Naive thymus-derived CD8-positive, alpha-beta T cell (primary cell): ENCODE measurements around the gene LRBA. TPM values are rescaled to one million over a fixed set of nuclear protein-coding genes. Genes with fewer than 3 reads are reported as not detected.

Experiments used
- ATAC-seq, 2 donors: fragments of 150-1000 bp; cut with Tn5 transposase in 1 of 2; sonication (Bioruptor Pico), chemical (Tn5 transposase) in 1 of 2; 1 replicate in 1 of 2; 2 replicates in 1 of 2; pipeline ENCODE4 v1.10.0; 2021; ENCODE audit warnings: mild to moderate bottlenecking in 2 of 2, moderate library complexity in 2 of 2
- POLR2A ChIA-PET: fragments of 350-600 bp; sonication (Branson Sonifier 250); formaldehyde crosslinking; loops from one replicate; lab custom pipeline; 2021; ENCODE audit warnings: antibody characterized with exemption; lab: Charles Lee
- DNase-seq, 10 donors: peaks; one replicate each; pipeline versions ENCODE4 v3.0.0 to v3.0.0-alpha.2; 2020 to 2022
- H3K27ac Mint-ChIP-seq, 10 donors: one replicate each; pipeline ENCODE4 v1.8.0; 2020 to 2022; ENCODE audit warnings: mild to moderate bottlenecking in 10 of 10, mixed read lengths in 10 of 10, moderate library complexity in 4 of 10, inconsistent platforms in 1 of 10
- H3K27me3 Mint-ChIP-seq, 5 donors: one replicate each; pipeline ENCODE4 v1.8.0; 2021 to 2022; ENCODE audit warnings: mixed read lengths in 5 of 5
- H3K36me3 Mint-ChIP-seq, 3 donors: one replicate each; pipeline ENCODE4 v1.8.0; 2020 to 2022; ENCODE audit warnings: mixed read lengths in 3 of 3, mild to moderate bottlenecking in 2 of 3, inconsistent platforms in 1 of 3
- H3K4me1 Mint-ChIP-seq, 4 donors: one replicate each; pipeline ENCODE4 v1.8.0; 2021 to 2022; ENCODE audit warnings: mixed read lengths in 4 of 4
- H3K4me3 Mint-ChIP-seq, 10 donors: one replicate each; pipeline ENCODE4 v1.8.0; 2020 to 2022; ENCODE audit warnings: mild to moderate bottlenecking in 10 of 10, mixed read lengths in 10 of 10, moderate library complexity in 6 of 10, inconsistent platforms in 1 of 10
- H3K9me3 Mint-ChIP-seq, 9 donors: one replicate each; pipeline ENCODE4 v1.8.0; 2020 to 2022; ENCODE audit warnings: mixed read lengths in 9 of 9, mild to moderate bottlenecking in 3 of 9, inconsistent platforms in 1 of 9, moderate library complexity in 1 of 9
- polyA plus RNA-seq, 3 donors: library from polyadenylated mRNA; unstranded; fragments of 300-500 nt; fragmentation: Illumina TruSeq; gene quantifications; one replicate each; pipeline ENCODE4 v1.2.3, GENCODE V29; 2021
- total RNA-seq, 8 experiments: library from RNA in 2 of 8; stranded (reverse) in 2 of 8; gene quantifications; one replicate each; pipeline ENCODE4 v1.2.3 and lab custom pipeline; 2021 to 2026

LRBA gene
- total and polyA plus RNA-seq, 5 experiments from 2014 or later, result 16.4 to 57.7 (median 18.4) TPM

DNA sequence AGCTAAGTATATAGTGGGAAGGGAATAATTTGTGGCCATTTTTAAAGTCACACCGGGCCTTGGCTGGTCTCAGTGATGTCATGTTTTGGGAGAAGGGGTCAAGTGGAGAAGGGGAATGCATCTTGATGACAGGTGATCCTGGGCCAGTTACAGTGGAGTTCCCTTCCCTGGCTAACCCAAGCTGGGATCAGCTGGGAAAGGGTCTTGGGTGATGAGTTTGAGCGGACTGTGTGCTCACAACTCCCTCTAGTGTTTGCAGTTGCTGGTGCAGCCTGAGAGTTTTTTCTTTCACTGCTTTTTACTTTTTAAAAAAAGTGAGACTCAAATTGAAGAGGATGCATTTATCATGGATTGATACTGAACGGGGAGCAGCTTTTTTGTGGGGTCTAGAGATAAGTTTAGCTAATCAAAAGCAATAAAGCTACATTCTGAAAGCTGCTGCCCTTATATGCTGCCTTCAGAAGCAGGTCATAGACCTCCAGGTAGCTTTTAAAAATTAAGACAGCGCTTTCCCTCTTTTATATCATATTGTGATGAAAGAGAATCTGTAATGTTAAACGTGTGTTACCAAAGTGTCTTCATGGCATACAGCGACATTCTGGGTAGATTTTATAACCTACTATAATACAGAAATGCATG, 772.1 kb downstream of the LRBA start:
- ATAC-seq (no peak), DNase-seq (no peak)
- H3K27ac Mint-ChIP-seq, result peak overlapping the region in 1 of 10 donors; percentile 57

DNA sequence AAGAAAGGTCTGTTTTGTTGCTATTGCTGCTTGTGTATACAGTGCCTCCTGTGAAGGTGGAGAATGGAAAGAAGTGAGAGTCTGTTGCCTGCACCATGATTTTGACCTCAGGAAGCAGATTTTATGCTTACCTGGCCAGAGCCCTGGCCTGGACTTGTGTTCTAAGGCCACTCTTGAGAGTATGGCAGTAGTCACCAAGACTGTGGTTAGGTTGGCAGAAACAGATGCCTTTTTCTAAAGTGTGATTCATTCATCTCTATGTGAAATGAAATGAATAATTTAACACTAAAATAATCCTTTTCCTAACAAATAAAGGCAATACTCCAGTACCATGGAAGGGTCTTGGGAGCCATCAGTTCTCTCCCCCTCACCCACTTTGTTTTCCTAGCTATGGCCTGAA, 775.1 kb downstream of the LRBA start:
- H3K36me3 Mint-ChIP-seq, result no peaks in the 10 kb centered on the region
- no peak overlapping the region for H3K4me3 Mint-ChIP-seq
- no peaks in the 10 kb centered on the region for H3K9me3 Mint-ChIP-seq
- no peaks in the 10 kb centered on the region for H3K4me1 Mint-ChIP-seq
- H3K27me3 Mint-ChIP-seq, result peaks cover 0 to 22% (median 0%) of the 10 kb centered on the region in 5 donors
- POLR2A ChIA-PET, result no interaction called here
- no peak overlapping the region for H3K27ac Mint-ChIP-seq
- ATAC-seq, result no peak
- no peak for DNase-seq

More for the DNA sequence above, 772.1 kb downstream of the LRBA start:
- Mint-ChIP-seq H3K4me1 (peaks cover 0 to 1% (median 0%) of the 10 kb centered on the region in 4 donors), H3K4me3 (peak overlapping the region in 1 of 10 donors; percentile 1), H3K36me3 (no peaks in the 10 kb centered on the region), H3K27me3 (peaks cover 0 to 10% (median 5%) of the 10 kb centered on the region in 5 donors), H3K9me3 (no peaks in the 10 kb centered on the region)
- POLR2A ChIA-PET, result no interaction called here

DNA sequence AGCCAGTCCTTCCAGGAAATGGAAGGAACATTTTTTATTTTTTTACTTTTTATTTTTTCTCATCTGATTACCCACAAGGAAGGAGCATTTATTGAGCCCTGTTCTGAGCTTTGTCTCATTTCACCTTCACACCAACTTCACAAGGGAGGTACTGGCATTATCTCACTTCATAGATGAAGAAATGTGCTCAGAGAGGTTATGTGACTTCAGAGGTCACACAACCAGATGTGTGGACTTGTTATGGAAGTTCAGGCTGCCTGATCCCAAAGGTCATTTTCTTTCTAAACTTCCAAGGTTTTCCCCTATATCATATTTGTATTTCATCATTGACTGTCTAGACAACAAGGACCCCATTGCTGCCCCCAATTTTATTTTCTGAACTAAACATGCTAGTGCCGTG, 776.5 kb downstream of the LRBA start:
- H3K9me3 Mint-ChIP-seq, result no peaks in the 10 kb centered on the region
- ATAC-seq (no peak), DNase-seq (no peak)
- POLR2A ChIA-PET, result no interaction called here
- H3K4me3 Mint-ChIP-seq, result no peak overlapping the region
- H3K27ac Mint-ChIP-seq, result no peak overlapping the region
- no peaks in the 10 kb centered on the region for H3K36me3 Mint-ChIP-seq
- peaks cover 0 to 33% (median 0%) of the 10 kb centered on the region in 5 donors for H3K27me3 Mint-ChIP-seq
- no peaks in the 10 kb centered on the region for H3K4me1 Mint-ChIP-seq

DNA sequence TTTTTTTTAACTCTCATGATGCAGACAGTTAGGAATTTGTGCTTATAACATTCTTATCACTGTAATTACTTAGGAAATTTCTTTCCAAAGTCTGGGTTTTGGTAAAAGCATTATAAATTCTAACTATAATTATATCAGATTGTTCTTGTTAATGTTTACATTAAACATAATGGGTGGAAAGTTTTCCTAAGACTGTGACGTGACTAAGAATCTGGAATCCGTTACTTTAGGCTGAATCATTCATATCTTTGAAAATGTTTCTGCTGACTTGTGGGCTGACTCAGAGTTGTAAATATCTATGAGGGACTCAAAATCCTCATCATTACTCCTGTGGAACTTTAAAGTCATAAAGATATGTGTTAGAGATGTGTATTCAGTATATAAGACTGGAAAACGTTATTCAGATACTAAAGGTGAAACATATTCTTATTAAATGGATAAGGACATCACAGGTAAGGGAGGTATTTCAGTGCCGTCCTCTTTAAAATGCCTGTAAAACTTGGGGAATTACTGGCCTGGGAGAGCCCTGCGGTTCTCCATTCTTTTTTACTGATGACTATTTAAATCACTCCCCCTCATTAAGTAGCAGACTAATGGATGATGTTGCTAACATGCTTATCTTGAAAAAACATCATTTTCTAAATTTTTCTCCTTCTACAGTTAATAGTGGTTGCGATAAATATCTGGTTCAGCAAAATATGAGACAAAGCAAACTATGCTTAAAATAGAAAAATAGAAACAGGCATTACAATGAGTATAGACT, 777.8 kb downstream of the LRBA start:
- Mint-ChIP-seq H3K4me1 (no peaks in the 10 kb centered on the region), H3K27ac (no peak overlapping the region), H3K36me3 (no peaks in the 10 kb centered on the region), H3K9me3 (no peaks in the 10 kb centered on the region), H3K4me3 (no peak overlapping the region), H3K27me3 (peaks cover 0 to 40% (median 2%) of the 10 kb centered on the region in 5 donors)
- POLR2A ChIA-PET, result no interaction called here
- DNase-seq (no peak), ATAC-seq (no peak)

DNA sequence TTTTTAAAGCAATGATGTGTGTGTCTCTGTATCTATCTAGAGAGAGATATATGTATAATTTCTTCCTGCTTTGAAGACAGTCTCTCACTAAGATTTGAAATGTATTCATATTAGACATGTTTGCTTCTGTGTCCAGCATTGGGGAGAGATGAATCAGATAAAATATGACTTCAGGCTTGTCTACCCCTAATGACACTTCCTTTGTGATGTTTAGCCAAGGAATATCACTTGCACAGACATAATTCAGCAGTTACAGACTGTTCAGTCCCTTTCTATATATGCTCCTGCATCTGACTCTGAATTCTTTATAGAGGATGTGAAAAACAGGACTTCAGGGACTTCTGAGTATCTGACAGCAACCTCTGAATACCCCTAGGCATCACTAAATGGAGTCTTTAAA, 778.5 kb downstream of the LRBA start:
- Mint-ChIP-seq H3K27me3 (peaks cover 0 to 42% (median 2%) of the 10 kb centered on the region in 5 donors), H3K4me3 (no peak overlapping the region), H3K9me3 (no peaks in the 10 kb centered on the region), H3K4me1 (no peaks in the 10 kb centered on the region), H3K27ac (no peak overlapping the region), H3K36me3 (no peaks in the 10 kb centered on the region)
- POLR2A ChIA-PET, result no interaction called here
- ATAC-seq (no peak), DNase-seq (no peak)

DNA sequence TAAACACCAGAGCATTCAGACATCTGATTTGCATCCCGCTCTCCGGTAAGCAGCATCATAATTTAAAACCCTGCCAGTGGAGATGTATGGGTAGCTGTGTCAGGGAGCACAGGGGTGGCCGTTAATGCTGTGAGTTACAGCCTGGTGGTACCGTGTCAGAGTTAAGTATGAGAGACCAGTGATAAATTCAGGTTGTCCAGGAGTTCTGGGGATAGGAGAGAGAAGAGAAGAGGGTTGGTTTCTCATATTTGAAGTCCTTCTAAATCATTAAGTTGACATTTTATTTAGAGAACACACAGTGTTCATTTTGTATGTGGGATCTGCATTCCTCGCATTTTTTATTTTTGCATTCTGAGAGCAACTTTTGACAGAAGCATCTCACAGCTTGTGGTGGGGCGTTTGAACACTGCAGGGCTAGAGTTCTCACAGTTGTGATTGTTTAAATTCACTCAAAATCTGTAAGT, 779.2 kb downstream of the LRBA start:
- Mint-ChIP-seq H3K4me3 (no peak overlapping the region), H3K27ac (no peak overlapping the region), H3K4me1 (no peaks in the 10 kb centered on the region), H3K36me3 (no peaks in the 10 kb centered on the region), H3K27me3 (peaks cover 0 to 42% (median 2%) of the 10 kb centered on the region in 5 donors), H3K9me3 (no peaks in the 10 kb centered on the region)
- POLR2A ChIA-PET, result no interaction called here
- ATAC-seq, result no peak
- DNase-seq, result no peak

DNA sequence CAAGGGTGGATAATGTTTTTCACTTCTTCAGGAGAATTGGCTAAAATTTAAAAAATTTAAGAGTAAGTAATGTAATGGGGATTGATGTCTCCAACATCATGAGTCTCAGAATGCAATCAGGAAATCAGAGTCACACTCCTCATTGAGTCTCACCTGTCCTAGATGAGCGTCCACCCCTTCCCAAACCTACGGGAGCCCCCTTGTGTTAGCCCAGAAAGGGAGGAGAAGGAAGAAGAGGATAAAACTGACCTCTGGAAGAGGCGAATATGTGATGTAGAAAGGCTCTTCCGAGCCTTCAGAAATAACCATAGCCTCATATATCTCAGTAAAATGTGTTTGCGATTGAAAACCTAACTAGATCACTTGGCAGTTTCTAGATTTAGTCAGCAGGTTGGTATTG, 779.8 kb downstream of the LRBA start:
- ATAC-seq, result no peak
- H3K9me3 Mint-ChIP-seq, result no peaks in the 10 kb centered on the region
- no peaks in the 10 kb centered on the region for H3K36me3 Mint-ChIP-seq
- peaks cover 0 to 42% (median 2%) of the 10 kb centered on the region in 5 donors for H3K27me3 Mint-ChIP-seq
- H3K27ac Mint-ChIP-seq, result no peak overlapping the region
- H3K4me3 Mint-ChIP-seq, result no peak overlapping the region
- H3K4me1 Mint-ChIP-seq, result no peaks in the 10 kb centered on the region
- POLR2A ChIA-PET, result no interaction called here
- DNase-seq, result no peak

DNA sequence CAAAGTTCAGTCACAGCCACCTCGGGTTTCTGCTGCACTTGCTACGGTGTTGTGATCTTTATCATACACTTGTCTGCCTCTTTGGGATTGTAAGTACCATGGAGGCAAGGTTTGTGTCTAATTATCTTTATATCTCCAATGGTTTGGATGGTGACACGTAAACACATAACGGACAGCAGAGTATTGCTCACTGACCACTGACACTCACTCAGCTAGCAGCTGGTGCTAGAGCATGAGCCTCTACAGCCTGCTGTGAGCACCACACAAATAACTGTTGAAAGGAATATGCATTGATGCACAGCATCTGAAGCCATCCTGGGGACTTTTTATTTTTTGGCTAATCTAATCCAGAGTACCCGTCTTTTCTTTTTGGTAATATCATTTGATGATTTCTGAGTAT, 780.8 kb downstream of the LRBA start:
- Mint-ChIP-seq H3K27me3 (peaks cover 2 to 42% (median 4%) of the 10 kb centered on the region in 5 donors), H3K9me3 (no peaks in the 10 kb centered on the region), H3K27ac (no peak overlapping the region)

DNA sequence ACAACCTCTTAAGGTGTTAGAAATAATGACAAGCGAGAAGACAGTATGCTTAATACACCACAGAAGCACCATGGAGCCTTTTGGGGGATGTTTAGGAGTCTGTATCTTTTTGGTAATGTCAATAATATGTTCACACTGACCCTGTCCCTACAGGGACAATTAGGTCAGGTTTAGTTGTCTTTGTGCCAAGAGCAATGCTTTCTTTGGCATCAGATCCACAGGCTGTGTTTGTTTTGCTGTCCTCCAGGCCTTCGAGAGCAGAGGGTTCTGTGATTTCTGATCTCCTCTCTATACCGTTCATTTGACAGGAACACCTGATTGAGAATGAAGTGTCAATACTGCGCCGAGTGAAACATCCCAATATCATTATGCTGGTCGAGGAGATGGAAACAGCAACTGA, 783.1 kb downstream of the LRBA start:
- no peak overlapping the region for H3K4me3 Mint-ChIP-seq
- H3K27me3 Mint-ChIP-seq, result peaks cover 5 to 53% (median 13%) of the 10 kb centered on the region in 5 donors
- ATAC-seq, result no peak
- no peaks in the 10 kb centered on the region for H3K4me1 Mint-ChIP-seq
- POLR2A ChIA-PET, result no interaction called here
- no peaks in the 10 kb centered on the region for H3K9me3 Mint-ChIP-seq
- H3K27ac Mint-ChIP-seq, result no peak overlapping the region
- H3K36me3 Mint-ChIP-seq, result no peaks in the 10 kb centered on the region
- no peak for DNase-seq

More for the DNA sequence above, 780.8 kb downstream of the LRBA start:
- no peaks in the 10 kb centered on the region for H3K36me3 Mint-ChIP-seq
- POLR2A ChIA-PET, result no interaction called here
- no peak overlapping the region for H3K4me3 Mint-ChIP-seq
- no peak for ATAC-seq
- DNase-seq, result no peak
- H3K4me1 Mint-ChIP-seq, result no peaks in the 10 kb centered on the region

DNA sequence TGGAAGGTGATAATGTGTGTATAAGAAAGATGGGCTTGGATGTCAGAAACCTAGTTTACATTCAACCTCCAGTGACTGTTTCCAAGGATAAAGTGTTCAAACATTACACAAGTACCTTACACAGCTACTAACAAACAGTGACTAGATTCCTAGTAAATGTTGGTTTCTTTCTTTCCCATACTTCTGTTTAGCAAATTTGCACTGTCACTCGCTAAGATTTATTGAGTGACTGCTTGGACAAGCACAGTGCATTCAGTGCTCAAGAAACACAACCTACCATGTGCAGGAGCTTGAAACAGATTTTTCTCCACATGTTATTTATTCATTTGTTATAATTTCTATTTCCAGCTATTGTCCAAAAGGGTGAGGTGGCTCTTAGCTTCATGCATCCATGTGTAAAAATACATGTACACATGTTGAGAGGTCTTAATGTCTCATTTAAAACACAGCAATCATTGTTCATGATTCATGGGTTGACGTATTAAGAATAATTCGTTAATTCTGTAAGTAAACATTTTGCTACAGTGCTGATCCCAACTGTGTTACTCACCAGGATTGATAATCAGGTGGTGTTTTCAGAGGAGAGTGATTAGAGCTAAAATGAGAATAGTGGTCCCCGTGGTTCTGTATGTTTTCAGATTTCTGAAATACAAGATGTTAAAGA, 783.8 kb downstream of the LRBA start:
- no peaks in the 10 kb centered on the region for H3K4me1 Mint-ChIP-seq
- DNase-seq (no peak), ATAC-seq (no peak)
- no peaks in the 10 kb centered on the region for H3K9me3 Mint-ChIP-seq
- H3K27ac Mint-ChIP-seq, result no peak overlapping the region
- POLR2A ChIA-PET, result no interaction called here
- peaks cover 6 to 53% (median 13%) of the 10 kb centered on the region in 5 donors for H3K27me3 Mint-ChIP-seq
- no peaks in the 10 kb centered on the region for H3K36me3 Mint-ChIP-seq
- H3K4me3 Mint-ChIP-seq, result no peak overlapping the region

DNA sequence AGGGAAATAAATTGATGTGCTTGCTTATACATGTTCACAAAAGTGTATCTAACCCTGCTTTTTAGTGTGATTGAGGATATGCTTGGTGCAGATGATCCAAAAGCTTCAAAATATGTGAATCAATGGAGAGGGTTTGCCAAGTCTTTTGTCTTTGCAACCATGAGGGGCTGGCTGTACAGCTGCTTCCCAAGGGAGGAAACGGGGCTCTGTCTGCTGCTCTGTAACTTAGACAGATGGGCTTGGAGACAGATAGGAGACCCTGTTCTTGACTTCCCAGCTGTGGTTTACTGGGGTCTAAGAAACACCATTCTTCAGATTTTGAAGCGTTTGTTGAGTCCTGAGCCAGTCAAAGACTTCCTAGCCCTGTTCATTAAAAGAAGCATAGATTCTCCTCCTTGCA, 784.5 kb downstream of the LRBA start:
- no peaks in the 10 kb centered on the region for H3K4me1 Mint-ChIP-seq
- DNase-seq (no peak), ATAC-seq (no peak)
- no peak overlapping the region for H3K27ac Mint-ChIP-seq
- POLR2A ChIA-PET, result no interaction called here
- H3K4me3 Mint-ChIP-seq, result no peak overlapping the region
- no peaks in the 10 kb centered on the region for H3K36me3 Mint-ChIP-seq
- H3K27me3 Mint-ChIP-seq, result peaks cover 6 to 46% (median 13%) of the 10 kb centered on the region in 5 donors
- H3K9me3 Mint-ChIP-seq, result no peaks in the 10 kb centered on the region

DNA sequence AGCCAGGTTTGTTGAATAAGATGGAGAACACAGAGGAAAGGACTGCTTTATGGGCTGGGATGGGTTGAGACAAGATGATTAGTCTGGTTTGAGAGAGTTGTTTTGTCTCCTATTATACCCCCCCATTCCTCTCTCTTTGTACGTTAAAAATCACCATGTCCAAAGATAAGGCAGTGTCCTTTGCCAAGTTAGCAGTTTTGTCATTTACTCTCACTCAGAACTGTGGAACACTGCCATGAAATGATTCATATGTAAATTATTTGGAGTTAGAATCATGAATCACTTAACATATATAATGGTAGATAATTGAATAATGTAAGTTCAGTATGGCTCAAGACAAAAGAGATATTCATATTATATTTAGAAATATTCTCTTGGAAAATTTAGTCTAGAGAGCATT, 785.6 kb downstream of the LRBA start:
- peak overlapping the region in 1 of 10 donors; percentile 57 for H3K27ac Mint-ChIP-seq
- H3K4me1 Mint-ChIP-seq, result no peaks in the 10 kb centered on the region
- ATAC-seq (no peak), DNase-seq (no peak)
- H3K27me3 Mint-ChIP-seq, result peaks cover 6 to 36% (median 13%) of the 10 kb centered on the region in 5 donors
- no peaks in the 10 kb centered on the region for H3K36me3 Mint-ChIP-seq
- no peak overlapping the region for H3K4me3 Mint-ChIP-seq
- no peaks in the 10 kb centered on the region for H3K9me3 Mint-ChIP-seq
- POLR2A ChIA-PET, result no interaction called here
